Endothelial cell (in vitro differentiated cells): ENCODE measurements around the gene CGB2. TPM values are rescaled to one million over a fixed set of nuclear protein-coding genes. Genes with fewer than 3 reads are reported as not detected.
A peak's percentile ranks its signal among the peaks of the same experiment; 100 is the strongest.
"Not testable (repeated sequence)": the region's sequence is repeated elsewhere in the genome, so short reads cannot be mapped to it uniquely, and the experiment has no call there.

Experiments used
- DNase-seq: peaks from one replicate; pipeline ENCODE4 v3.0.0; 2021; ENCODE audit warnings: low spot score
- H3K27ac Mint-ChIP-seq: one replicate; pipeline ENCODE4 v1.8.0; 2021; ENCODE audit warnings: mixed read lengths, inconsistent platforms; ENCODE audit not compliant: unreplicated experiment
- H3K27me3 Mint-ChIP-seq: one replicate; pipeline ENCODE4 v1.8.0; 2021; ENCODE audit warnings: mild to moderate bottlenecking, moderate library complexity, mixed read lengths, inconsistent platforms; ENCODE audit not compliant: unreplicated experiment
- H3K36me3 Mint-ChIP-seq: one replicate; pipeline ENCODE4 v1.8.0; 2021; ENCODE audit warnings: mild to moderate bottlenecking, low read depth, mixed read lengths, inconsistent platforms; ENCODE audit not compliant: unreplicated experiment
- H3K4me1 Mint-ChIP-seq: one replicate; pipeline ENCODE4 v1.8.0; 2021; ENCODE audit warnings: mild to moderate bottlenecking, mixed read lengths, inconsistent platforms; ENCODE audit not compliant: unreplicated experiment
- H3K4me3 Mint-ChIP-seq: one replicate; pipeline ENCODE4 v1.8.0; 2021; ENCODE audit warnings: mild to moderate bottlenecking, mixed read lengths, inconsistent platforms; ENCODE audit not compliant: unreplicated experiment
- H3K9me3 Mint-ChIP-seq: one replicate; pipeline ENCODE4 v1.8.0; 2021; ENCODE audit warnings: mixed read lengths, inconsistent platforms; ENCODE audit not compliant: unreplicated experiment
- CTCF ChIP-seq: fragments of 200-600 bp; sonication (generic); IDR thresholded peaks from one replicate; pipeline ENCODE4 v1.5.0; 2021; ENCODE audit warnings: antibody characterized with exemption; ENCODE audit not compliant: unreplicated experiment
- total RNA-seq: library from RNA; stranded (reverse); fragmentation: NEBNext Ultra II Directional; extraction: Animal tissue kit (Norgen Biotek cat#: 25700); gene quantifications from one replicate; pipeline ENCODE4 v1.2.1, GENCODE V29; 2021; ENCODE audit not compliant: unreplicated experiment

Gene CGB2
- total RNA-seq, 1 donor from 2014 or later = not detected

DNA sequence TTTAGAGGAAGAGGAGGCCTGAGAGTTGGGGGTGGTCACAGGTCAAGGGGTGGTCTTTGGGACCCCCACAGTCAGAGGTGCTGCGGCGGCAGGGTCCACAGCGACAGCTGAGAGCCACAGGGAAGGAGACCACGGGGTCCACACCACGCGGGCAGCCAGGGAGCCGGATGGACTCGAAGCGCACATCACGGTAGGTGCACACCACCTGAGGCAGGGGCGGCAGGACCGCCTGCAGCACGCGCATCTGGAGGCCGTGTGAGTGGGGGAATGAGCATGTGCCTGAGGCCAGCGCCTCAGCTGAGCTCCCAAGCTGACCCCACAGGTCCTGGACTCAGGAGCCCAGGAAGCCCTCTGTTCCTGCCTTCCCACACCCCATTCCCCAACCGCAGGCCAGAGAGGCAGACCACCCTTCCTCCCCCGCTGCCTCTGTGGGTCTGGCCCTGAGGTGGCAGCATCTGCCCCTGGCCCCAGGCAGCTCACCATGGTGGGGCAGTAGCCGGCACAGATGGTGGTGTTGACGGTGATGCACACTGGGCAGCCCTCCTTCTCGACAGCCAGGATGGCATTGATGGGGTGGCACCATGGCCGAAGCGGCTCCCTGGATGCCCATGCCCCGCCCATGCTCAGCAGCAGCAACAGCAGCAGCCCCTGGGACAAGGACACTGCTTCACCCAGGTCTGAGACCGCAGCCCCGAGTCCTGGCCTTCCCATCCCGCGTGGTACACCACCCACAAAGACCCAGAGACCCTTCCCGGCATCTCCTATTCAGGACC lies 15.4 kb upstream of the CGB2 start:
- peaks cover 9% of the 10 kb centered on the region for H3K27me3 Mint-ChIP-seq
- no peaks in the 10 kb centered on the region for H3K9me3 Mint-ChIP-seq
- H3K4me3 Mint-ChIP-seq = no peak overlapping the region
- no peak for TF ChIP-seq CTCF
- H3K27ac Mint-ChIP-seq = no peak overlapping the region
- peaks cover 4% of the 10 kb centered on the region for H3K4me1 Mint-ChIP-seq
- H3K36me3 Mint-ChIP-seq = peaks cover 10% of the 10 kb centered on the region
- DNase-seq = no peak

DNA sequence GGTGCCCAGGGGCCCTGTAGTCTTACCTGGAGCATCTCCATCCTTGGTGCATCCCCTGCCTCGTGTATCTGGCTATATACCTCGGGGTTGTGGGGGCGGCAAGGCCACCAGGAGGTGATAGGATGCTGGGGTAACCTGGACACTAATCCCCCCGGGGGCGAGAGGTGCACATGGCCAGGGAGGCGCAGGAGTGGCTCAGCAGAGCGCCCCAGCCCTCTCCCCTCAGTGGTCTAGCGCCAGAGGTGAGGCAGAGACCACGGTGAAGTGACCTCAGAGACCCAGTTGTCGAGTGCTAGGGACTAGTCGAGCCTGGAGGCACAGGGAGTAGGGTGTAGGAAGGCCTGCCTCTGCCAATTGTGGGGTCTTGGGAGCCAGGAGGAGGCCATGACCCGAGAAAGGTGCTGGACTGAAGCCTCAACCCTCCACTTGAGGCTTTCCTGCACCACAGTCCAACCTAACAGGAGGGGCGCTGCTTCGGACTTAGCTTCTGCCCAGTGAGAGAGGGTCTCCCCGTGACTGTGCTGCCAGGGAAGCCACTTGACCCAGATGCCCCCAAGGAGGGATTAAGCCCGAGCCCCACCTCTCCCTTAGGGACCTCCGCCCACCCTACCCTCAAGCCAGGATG lies 14.5 kb upstream of the CGB2 start, which contains the start of gene LHB:
Gene LHB, minus strand, starts transcription at position 51 of the 625 bp plus-strand sequence. Its CDS starts 10 bp downstream, at position 41.
- no peaks in the 10 kb centered on the region for H3K9me3 Mint-ChIP-seq
- peaks cover 11% of the 10 kb centered on the region for H3K27me3 Mint-ChIP-seq
- no peak within 1 kb of the TSS for H3K4me3 Mint-ChIP-seq
- no peak for DNase-seq
- no peak within 1 kb of the TSS for H3K27ac Mint-ChIP-seq
- TF ChIP-seq CTCF = no peak
- H3K4me1 Mint-ChIP-seq = peaks cover 4% of the 10 kb centered on the region
- H3K36me3 Mint-ChIP-seq = peaks cover 10% of the 10 kb centered on the region

DNA sequence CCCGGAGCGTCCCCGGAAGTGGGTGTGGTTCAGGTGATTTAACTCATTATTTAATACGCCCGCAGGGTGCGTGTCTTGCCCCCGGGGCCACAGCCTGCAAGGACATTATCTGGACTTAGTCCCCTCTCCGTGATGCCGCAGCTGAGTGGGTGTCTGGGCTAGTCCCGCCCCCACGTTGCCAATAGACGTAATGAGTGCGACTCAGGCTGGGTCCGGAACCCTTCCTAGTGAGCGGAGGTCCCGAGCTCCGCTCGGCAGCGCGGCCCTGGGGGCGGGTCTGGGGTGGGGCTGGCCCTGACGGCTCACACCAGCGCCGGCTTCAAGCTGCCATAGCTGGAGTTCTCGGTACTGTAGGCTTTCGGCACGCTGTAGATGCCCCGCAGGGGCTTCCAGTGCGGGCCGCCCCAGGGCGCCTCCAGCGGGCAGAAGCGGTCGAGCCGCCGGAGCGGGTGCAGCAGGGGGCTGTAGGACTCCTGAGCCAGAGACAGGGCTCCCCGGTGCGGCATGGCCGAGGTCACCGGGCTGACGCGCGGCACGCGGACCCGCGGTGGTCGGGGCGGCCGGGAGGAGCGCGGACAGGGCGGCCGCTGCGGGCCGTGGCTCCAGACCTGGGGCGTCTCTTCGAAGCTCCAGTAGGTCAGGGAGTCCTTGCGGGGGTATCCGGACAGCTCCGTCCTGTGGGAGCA lies 13.9 kb upstream of the CGB2 start:
- Mint-ChIP-seq H3K4me1 (peaks cover 4% of the 10 kb centered on the region), H3K36me3 (peaks cover 6% of the 10 kb centered on the region), H3K27ac (no peak overlapping the region), H3K4me3 (no peak overlapping the region), H3K9me3 (no peaks in the 10 kb centered on the region), H3K27me3 (peaks cover 9% of the 10 kb centered on the region)
- TF ChIP-seq CTCF = peak; percentile 6
- peak; percentile 70 for DNase-seq

- not testable (repeated sequence) for DNase-seq, H3K36me3 Mint-ChIP-seq, H3K4me1 Mint-ChIP-seq, H3K9me3 Mint-ChIP-seq, H3K27me3 Mint-ChIP-seq
- Mint-ChIP-seq H3K4me3 (peak overlapping the region; percentile 75), H3K27ac (peak overlapping the region; percentile 26)
Observed at GRCh38 chr19:49018388-49019241, 13.1 kb upstream of the CGB2 start.
